GM12878 (cell line): ENCODE data around the gene OPCML. TPM values are rescaled to one million over a fixed set of nuclear protein-coding genes. Genes with fewer than 3 reads are reported as not detected.

ENCODE experiments used
- ATAC-seq: fragments of 200-7000 bp; cut with Tn5 transposase; 3 replicates; pipeline ENCODE4 v1.9.1; 2020; ENCODE audit warnings: mild to moderate bottlenecking, moderate library complexity
- BruUV-seq: library from RNA; stranded (reverse); fragments of 400-500 nt; replicated peaks from 2 replicates; lab custom pipeline; 2021; lab: Mats Ljungman, UMichigan
- CTCF ChIA-PET: fragments of 300-600 bp; sonication (Branson Sonifier 250); formaldehyde crosslinking; extraction: SDS; loops from one replicate; lab custom pipeline; 2021; ENCODE audit warnings: inconsistent platforms; lab: Yijun Ruan, JAX
- POLR2A ChIA-PET: fragments of 350-600 bp; formaldehyde crosslinking; extraction: SDS; loops from one replicate; lab custom pipeline; 2021; ENCODE audit warnings: inconsistent platforms; lab: Charles Lee
- RAD21 ChIA-PET: fragments of 300-600 bp; sonication (Branson Sonifier 250); formaldehyde crosslinking; loops from one replicate; lab custom pipeline; 2023; ENCODE audit warnings: antibody characterized with exemption; ENCODE audit not compliant: unreplicated experiment; lab: Charles Lee
- SMC1A ChIA-PET: fragments of 300-600 bp; sonication (Branson Sonifier 250); formaldehyde crosslinking; loops from one replicate; lab custom pipeline; 2023; ENCODE audit not compliant: unreplicated experiment, uncharacterized antibody; lab: Charles Lee
- DNase-seq: peaks from one replicate; pipeline ENCODE4 v3.0.0-alpha.2; 2011; ENCODE audit warnings: low read depth, low spot score
- FAIRE-seq: peaks from 3 replicates; lab custom pipeline; 2011; peaks lifted over from hg19 to GRCh38; lab: Jason Lieb, UNC
- H2AFZ ChIP-seq: 2 replicates; pipeline ENCODE4 v1.6.0; 2011; ENCODE audit warnings: low read depth, low read length, control low read depth; ENCODE audit not compliant: control insufficient read depth
- H3K27ac ChIP-seq: 2 replicates; pipeline ENCODE4 v1.5.1; 2011; ENCODE audit warnings: control low read depth; ENCODE audit not compliant: control insufficient read depth, insufficient read depth
- H3K27me3 ChIP-seq, 2 experiments: replicated peaks in 1 of 2; 2 replicates each; pipeline versions ENCODE4 v1.6.0 to v1.6.1; 2011; ENCODE audit warnings: low read length in 1 of 2; ENCODE audit not compliant: control insufficient read depth in 2 of 2, insufficient read depth in 2 of 2
- H3K36me3 ChIP-seq, 2 experiments: 2 replicates each; pipeline ENCODE4 v1.5.1; 2011; ENCODE audit warnings: low read length in 1 of 2; ENCODE audit not compliant: control insufficient read depth in 2 of 2, insufficient read depth in 2 of 2
- H3K4me1 ChIP-seq: 2 replicates; pipeline ENCODE4 v1.6.1; 2011; ENCODE audit warnings: mild to moderate bottlenecking, low read length, moderate library complexity, mixed read lengths; ENCODE audit not compliant: control insufficient read depth, insufficient read depth
- H3K4me2 ChIP-seq: 2 replicates; pipeline ENCODE4 v1.6.0; 2011; ENCODE audit warnings: control low read depth; ENCODE audit not compliant: control insufficient read depth, insufficient read depth
- H3K4me3 ChIP-seq: fragments of 200-600 bp; sonication (generic); 2 replicates; pipeline ENCODE4 v1.5.1; 2016
- H3K79me2 ChIP-seq: 2 replicates; pipeline ENCODE4 v1.6.0; 2011; ENCODE audit warnings: low read length; ENCODE audit not compliant: control insufficient read depth, insufficient read depth
- H3K9ac ChIP-seq: 2 replicates; pipeline ENCODE4 v1.8.0; 2011; ENCODE audit warnings: low read length, control low read depth, mixed read lengths; ENCODE audit not compliant: control insufficient read depth, insufficient read depth
- H3K9me3 ChIP-seq: replicated peaks from 3 replicates; pipeline ENCODE4 v1.5.1; 2011; ENCODE audit warnings: mild to moderate bottlenecking, low read length; ENCODE audit not compliant: control insufficient read depth, insufficient read depth
- H4K20me1 ChIP-seq: 2 replicates; pipeline ENCODE4 v1.6.0; 2011; ENCODE audit not compliant: control insufficient read depth, insufficient read depth
- CHD2 ChIP-seq: IDR thresholded peaks from 2 replicates; pipeline ENCODE4 v1.6.1; 2011; ENCODE audit warnings: low read depth, low read length, improper control_type of control experiment, borderline replicate concordance
- FOXK2 ChIP-seq: fragments of 450-650 bp; IDR thresholded peaks from 2 replicates; pipeline ENCODE4 v1.6.1; 2017; ENCODE audit warnings: mild to moderate bottlenecking, moderate library complexity
- FOXM1 ChIP-seq: IDR thresholded peaks from 2 replicates; pipeline ENCODE4 v1.6.1; 2012; ENCODE audit warnings: low read depth, mild to moderate bottlenecking, inconsistent platforms, low read length, moderate library complexity
- IKZF1 ChIP-seq: fragments of 450-650 bp; conservative IDR thresholded peaks from 2 replicates; pipeline ENCODE4 v1.6.1; 2017; ENCODE audit warnings: antibody characterized with exemption, mild to moderate bottlenecking
- JUND ChIP-seq: IDR thresholded peaks from 2 replicates; pipeline ENCODE4 v1.6.1; 2012; ENCODE audit warnings: low read depth, mild to moderate bottlenecking, low read length, improper control_type of control experiment, moderate library complexity
- NR2C2 ChIP-seq: IDR thresholded peaks from 2 replicates; pipeline ENCODE4 v1.6.1; 2011; ENCODE audit warnings: borderline replicate concordance, low read depth; ENCODE audit not compliant: control insufficient read depth, insufficient read length
- PAX8 ChIP-seq: fragments of 450-650 bp; IDR thresholded peaks from 2 replicates; pipeline ENCODE4 v1.6.1; 2017; ENCODE audit warnings: mild to moderate bottlenecking, moderate library complexity
- POLR2AphosphoS2 ChIP-seq: IDR thresholded peaks from 2 replicates; pipeline ENCODE4 v1.6.1; 2011; ENCODE audit warnings: low read depth, mild to moderate bottlenecking, low read length, improper control_type of control experiment, moderate library complexity
- SREBF1 ChIP-seq: IDR thresholded peaks from 2 replicates; pipeline ENCODE4 v1.6.1; 2012; ENCODE audit warnings: mild to moderate bottlenecking, low read length
- TBL1XR1 ChIP-seq: IDR thresholded peaks from 2 replicates; pipeline ENCODE4 v1.6.1; 2012; ENCODE audit warnings: low read depth, low read length, improper control_type of control experiment
- YY1 ChIP-seq: IDR thresholded peaks from 2 replicates; pipeline ENCODE4 v1.6.1; 2011; ENCODE audit warnings: low read depth, mild to moderate bottlenecking, low read length
- WGBS: methylation state at CpG from one replicate; pipeline ENCODE4 v1.1.6; 2016; ENCODE audit warnings: low lambda C conversion rate; ENCODE audit not compliant: insufficient replicate concordance, insufficient coverage; ENCODE audit errors: missing lambda C conversion rate; 5-methylcytosine and 5-hydroxymethylcytosine counted together
- in situ Hi-C: fragments of 300-500 bp; cut with MboI; formaldehyde crosslinking; loops from 9 replicates; pipeline ENCODE4 v1.14.3; 2018; ENCODE audit warnings: mixed read lengths
- intact Hi-C: fragments of 100-400 bp; cut with micrococcal nuclease; formaldehyde crosslinking; loops from one replicate; pipeline ENCODE4 v1.14.2; 2022; ENCODE audit not compliant: unreplicated experiment
- polyA plus RNA-seq, 11 experiments: library from polyadenylated mRNA; depleted of rRNA in 4 of 11; unstranded in 6 of 11; stranded (reverse) in 5 of 11; fragments of >200 nt; fragmentation: Nextera tagmentation in 4 of 11; fragmentation: Illumina TruSeq in 1 of 11; extraction: Ambion mirVana in 4 of 11; extraction: Trizol in 1 of 11; gene quantifications; 1 replicate in 1 of 11; 2 replicates in 10 of 11; pipeline versions ENCODE4 v1.2.1 to v1.2.3, GENCODE V29; 2011 to 2016; ENCODE audit warnings: inconsistent platforms in 2 of 11, missing spikeins in 2 of 11, low read depth in 1 of 11
- total RNA-seq, 4 experiments: library from RNA; depleted of rRNA in 3 of 4; stranded (reverse); fragments of >200 nt in 3 of 4; fragmentation: Illumina TruSeq in 1 of 4; extraction: Trizol in 1 of 4; gene quantifications; 2 replicates each; pipeline versions ENCODE4 v1.2.1 to v1.2.3, GENCODE V29; 2013 to 2021
- TF ChIP-seq, protein P1 (sequence below): IDR thresholded peaks from 2 replicates; pipeline ENCODE4 v1.6.1; 2012; ENCODE audit warnings: low read depth, low read length, improper control_type of control experiment
- TF ChIP-seq, protein P2 (sequence below): IDR thresholded peaks from 2 replicates; pipeline ENCODE4 v1.6.1; 2012; ENCODE audit warnings: mild to moderate bottlenecking, low read depth, low read length
- TF ChIP-seq, protein P3 (sequence below): fragments of 450-650 bp; IDR thresholded peaks from 2 replicates; pipeline ENCODE4 v1.6.1; 2016; ENCODE audit warnings: mild to moderate bottlenecking
- TF ChIP-seq, protein P4 (sequence below): IDR thresholded peaks from 2 replicates; pipeline ENCODE4 v1.6.1; 2012; ENCODE audit warnings: low read length, inconsistent platforms
- TF ChIP-seq, protein P5 (sequence below): IDR thresholded peaks from 2 replicates; pipeline ENCODE4 v1.6.1; 2011; ENCODE audit warnings: borderline replicate concordance, low read depth, mild to moderate bottlenecking, moderate library complexity, mixed read lengths, low read length; ENCODE audit not compliant: insufficient read depth; ENCODE audit errors: extremely low read length

Gene OPCML
- total and polyA plus RNA-seq, 10 of the 15 experiments (the other 5 are each of a cell fraction or from before 2014, with no cell fraction given): 0.84 TPM; not detected in 9

DNA sequence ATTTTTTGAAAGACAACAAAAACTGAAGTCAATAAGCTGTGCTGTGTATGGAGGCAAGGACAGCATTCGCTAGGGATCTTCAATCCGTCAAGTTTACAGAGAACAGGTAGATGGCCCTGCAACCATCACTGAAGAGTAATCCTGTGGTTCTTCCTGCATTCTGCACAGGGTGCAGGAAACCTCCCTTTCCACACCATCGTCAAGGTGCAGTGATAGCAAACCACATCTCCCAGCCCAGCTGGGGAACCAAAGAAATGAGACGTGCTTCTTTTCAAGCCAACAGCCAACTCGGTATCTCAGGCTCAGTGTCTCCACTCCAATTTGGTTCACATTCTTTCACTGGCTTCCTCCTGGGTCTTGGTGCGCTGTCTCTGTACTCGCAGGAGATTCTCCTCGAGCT lies 814.5 kb downstream of the OPCML start:
- Histone ChIP-seq H3K9ac (no peak overlapping the region), H4K20me1 (no peaks in the 10 kb centered on the region), H3K27me3 (no peaks in the 10 kb centered on the region; a peak in 1 of 4 replicates), H2AFZ (no peak overlapping the region), H3K79me2 (no peaks in the 10 kb centered on the region), H3K4me3 (no peak overlapping the region), H3K36me3 (no peaks in the 10 kb centered on the region), H3K9me3 (no peaks in the 10 kb centered on the region; the same call in 2 of the 3 replicates), H3K27ac (no peak overlapping the region), H3K4me1 (no peaks in the 10 kb centered on the region), H3K4me2 (no peak overlapping the region)
- intact Hi-C loops (no loop called here), in situ Hi-C loops (no loop called here)
- WGBS: 11% methylated on average over 8 of the region's 8 CpGs
- TF ChIP-seq CHD2 (no peak), FOXK2 (no peak), FOXM1 (no peak), TBL1XR1 (no peak), PAX8 (no peak), SREBF1 (no peak), IKZF1 (no peak), JUND (no peak), YY1 (no peak), NR2C2 (no peak), POLR2AphosphoS2 (no peak)
- TF ChIP-seq, protein P1, sequence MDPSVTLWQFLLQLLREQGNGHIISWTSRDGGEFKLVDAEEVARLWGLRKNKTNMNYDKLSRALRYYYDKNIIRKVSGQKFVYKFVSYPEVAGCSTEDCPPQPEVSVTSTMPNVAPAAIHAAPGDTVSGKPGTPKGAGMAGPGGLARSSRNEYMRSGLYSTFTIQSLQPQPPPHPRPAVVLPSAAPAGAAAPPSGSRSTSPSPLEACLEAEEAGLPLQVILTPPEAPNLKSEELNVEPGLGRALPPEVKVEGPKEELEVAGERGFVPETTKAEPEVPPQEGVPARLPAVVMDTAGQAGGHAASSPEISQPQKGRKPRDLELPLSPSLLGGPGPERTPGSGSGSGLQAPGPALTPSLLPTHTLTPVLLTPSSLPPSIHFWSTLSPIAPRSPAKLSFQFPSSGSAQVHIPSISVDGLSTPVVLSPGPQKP: no peak
- TF ChIP-seq, protein P2, sequence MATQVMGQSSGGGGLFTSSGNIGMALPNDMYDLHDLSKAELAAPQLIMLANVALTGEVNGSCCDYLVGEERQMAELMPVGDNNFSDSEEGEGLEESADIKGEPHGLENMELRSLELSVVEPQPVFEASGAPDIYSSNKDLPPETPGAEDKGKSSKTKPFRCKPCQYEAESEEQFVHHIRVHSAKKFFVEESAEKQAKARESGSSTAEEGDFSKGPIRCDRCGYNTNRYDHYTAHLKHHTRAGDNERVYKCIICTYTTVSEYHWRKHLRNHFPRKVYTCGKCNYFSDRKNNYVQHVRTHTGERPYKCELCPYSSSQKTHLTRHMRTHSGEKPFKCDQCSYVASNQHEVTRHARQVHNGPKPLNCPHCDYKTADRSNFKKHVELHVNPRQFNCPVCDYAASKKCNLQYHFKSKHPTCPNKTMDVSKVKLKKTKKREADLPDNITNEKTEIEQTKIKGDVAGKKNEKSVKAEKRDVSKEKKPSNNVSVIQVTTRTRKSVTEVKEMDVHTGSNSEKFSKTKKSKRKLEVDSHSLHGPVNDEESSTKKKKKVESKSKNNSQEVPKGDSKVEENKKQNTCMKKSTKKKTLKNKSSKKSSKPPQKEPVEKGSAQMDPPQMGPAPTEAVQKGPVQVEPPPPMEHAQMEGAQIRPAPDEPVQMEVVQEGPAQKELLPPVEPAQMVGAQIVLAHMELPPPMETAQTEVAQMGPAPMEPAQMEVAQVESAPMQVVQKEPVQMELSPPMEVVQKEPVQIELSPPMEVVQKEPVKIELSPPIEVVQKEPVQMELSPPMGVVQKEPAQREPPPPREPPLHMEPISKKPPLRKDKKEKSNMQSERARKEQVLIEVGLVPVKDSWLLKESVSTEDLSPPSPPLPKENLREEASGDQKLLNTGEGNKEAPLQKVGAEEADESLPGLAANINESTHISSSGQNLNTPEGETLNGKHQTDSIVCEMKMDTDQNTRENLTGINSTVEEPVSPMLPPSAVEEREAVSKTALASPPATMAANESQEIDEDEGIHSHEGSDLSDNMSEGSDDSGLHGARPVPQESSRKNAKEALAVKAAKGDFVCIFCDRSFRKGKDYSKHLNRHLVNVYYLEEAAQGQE: no peak
- TF ChIP-seq, protein P3, sequence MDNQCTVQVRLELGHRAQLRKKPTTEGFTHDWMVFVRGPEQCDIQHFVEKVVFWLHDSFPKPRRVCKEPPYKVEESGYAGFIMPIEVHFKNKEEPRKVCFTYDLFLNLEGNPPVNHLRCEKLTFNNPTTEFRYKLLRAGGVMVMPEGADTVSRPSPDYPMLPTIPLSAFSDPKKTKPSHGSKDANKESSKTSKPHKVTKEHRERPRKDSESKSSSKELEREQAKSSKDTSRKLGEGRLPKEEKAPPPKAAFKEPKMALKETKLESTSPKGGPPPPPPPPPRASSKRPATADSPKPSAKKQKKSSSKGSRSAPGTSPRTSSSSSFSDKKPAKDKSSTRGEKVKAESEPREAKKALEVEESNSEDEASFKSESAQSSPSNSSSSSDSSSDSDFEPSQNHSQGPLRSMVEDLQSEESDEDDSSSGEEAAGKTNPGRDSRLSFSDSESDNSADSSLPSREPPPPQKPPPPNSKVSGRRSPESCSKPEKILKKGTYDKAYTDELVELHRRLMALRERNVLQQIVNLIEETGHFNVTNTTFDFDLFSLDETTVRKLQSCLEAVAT: no peak
- TF ChIP-seq, protein P4, sequence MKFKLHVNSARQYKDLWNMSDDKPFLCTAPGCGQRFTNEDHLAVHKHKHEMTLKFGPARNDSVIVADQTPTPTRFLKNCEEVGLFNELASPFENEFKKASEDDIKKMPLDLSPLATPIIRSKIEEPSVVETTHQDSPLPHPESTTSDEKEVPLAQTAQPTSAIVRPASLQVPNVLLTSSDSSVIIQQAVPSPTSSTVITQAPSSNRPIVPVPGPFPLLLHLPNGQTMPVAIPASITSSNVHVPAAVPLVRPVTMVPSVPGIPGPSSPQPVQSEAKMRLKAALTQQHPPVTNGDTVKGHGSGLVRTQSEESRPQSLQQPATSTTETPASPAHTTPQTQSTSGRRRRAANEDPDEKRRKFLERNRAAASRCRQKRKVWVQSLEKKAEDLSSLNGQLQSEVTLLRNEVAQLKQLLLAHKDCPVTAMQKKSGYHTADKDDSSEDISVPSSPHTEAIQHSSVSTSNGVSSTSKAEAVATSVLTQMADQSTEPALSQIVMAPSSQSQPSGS: no peak
- TF ChIP-seq, protein P5, sequence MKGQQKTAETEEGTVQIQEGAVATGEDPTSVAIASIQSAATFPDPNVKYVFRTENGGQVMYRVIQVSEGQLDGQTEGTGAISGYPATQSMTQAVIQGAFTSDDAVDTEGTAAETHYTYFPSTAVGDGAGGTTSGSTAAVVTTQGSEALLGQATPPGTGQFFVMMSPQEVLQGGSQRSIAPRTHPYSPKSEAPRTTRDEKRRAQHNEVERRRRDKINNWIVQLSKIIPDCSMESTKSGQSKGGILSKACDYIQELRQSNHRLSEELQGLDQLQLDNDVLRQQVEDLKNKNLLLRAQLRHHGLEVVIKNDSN: no peak
- CTCF ChIA-PET: interaction anchor here (0.6 kb wide), 1 partner anchor 482 kb away, joined by 3 read pairs; no protein-coding TSS in a partner anchor
- no peak for FAIRE-seq
- RAD21 ChIA-PET: no interaction called here
- BruUV-seq: no TSS peak
- no peak for ATAC-seq
- no peak for DNase-seq
- SMC1A ChIA-PET: interaction anchor here (0.6 kb wide), 1 partner anchor 28 kb away, joined by 3 read pairs; no protein-coding TSS in a partner anchor
- POLR2A ChIA-PET: no interaction called here
